GM10266 (cell line): Measurements from ENCODE around the gene ARHGAP5.

ENCODE experiments used
- DNase-seq: peaks from one replicate; pipeline ENCODE4 v3.0.0; 2012; ENCODE audit errors: extremely low spot score
- CTCF ChIP-seq: IDR thresholded peaks from 2 replicates; pipeline ENCODE4 v1.5.1; 2012; ENCODE audit warnings: mild to moderate bottlenecking, low read depth; ENCODE audit not compliant: control insufficient read depth, insufficient read depth; ENCODE audit errors: missing control alignments

Gene ARHGAP5

GRCh38 chr14:32076278-32077080 is 625 bp upstream of the ARHGAP5 start:
- DNase-seq: peak; percentile 86
- no peak for TF ChIP-seq CTCF

- no peak for TF ChIP-seq CTCF
- peak; percentile 15 for DNase-seq
Measured at GRCh38 chr14:32078023-32078857, 1.1 kb downstream of the ARHGAP5 start.

GRCh38 chr14:32078858-32079216 is 1.7 kb downstream of the ARHGAP5 start:
- DNase-seq: no peak
- TF ChIP-seq CTCF: no peak

GRCh38 chr14:32079264-32079663 is 2.2 kb downstream of the ARHGAP5 start:
- DNase-seq: no peak
- TF ChIP-seq CTCF: no peak

- DNase-seq: no peak
- TF ChIP-seq CTCF: no peak
Measured at GRCh38 chr14:32080001-32080510, 3.0 kb downstream of the ARHGAP5 start.

GRCh38 chr14:32081901-32082300 is 4.8 kb downstream of the ARHGAP5 start:
- no peak for DNase-seq
- TF ChIP-seq CTCF: no peak

GRCh38 chr14:32083315-32083624 is 6.2 kb downstream of the ARHGAP5 start:
- no peak for TF ChIP-seq CTCF
- no peak for DNase-seq
